Lower lobe of right lung (tissue), 2 donors: ENCODE measurements around the gene IMPDH1. TPM values are rescaled to one million over a fixed set of nuclear protein-coding genes. Genes with fewer than 3 reads are reported as not detected.
A peak's percentile ranks its signal among the peaks of the same experiment; 100 is the strongest.

ENCODE experiments used
- ATAC-seq, 2 donors: fragments of 200-7000 bp; cut with Tn5 transposase; one replicate each; pipeline ENCODE4 v1.9.1; 2020 to 2022; ENCODE audit warnings: mild to moderate bottlenecking in 2 of 2, moderate library complexity in 2 of 2
- DNase-seq: peaks from one replicate; pipeline ENCODE4 v3.0.0-alpha.2; 2020
- H3K27ac ChIP-seq: fragments of 200-600 bp; one replicate; pipeline ENCODE4 v1.8.0; 2022
- H3K27me3 ChIP-seq: fragments of 200-600 bp; one replicate; pipeline ENCODE4 v1.8.0; 2022; ENCODE audit warnings: low read depth
- H3K36me3 ChIP-seq: fragments of 200-600 bp; one replicate; pipeline ENCODE4 v1.8.0; 2022; ENCODE audit warnings: mild to moderate bottlenecking
- H3K4me1 ChIP-seq: fragments of 200-600 bp; one replicate; pipeline ENCODE4 v1.8.0; 2022
- H3K4me3 ChIP-seq: fragments of 200-600 bp; one replicate; pipeline ENCODE4 v1.8.0; 2022; ENCODE audit warnings: mild to moderate bottlenecking
- H3K9me3 ChIP-seq: fragments of 200-600 bp; one replicate; pipeline ENCODE4 v1.8.0; 2022
- intact Hi-C: fragments of 100-400 bp; cut with DNase I; formaldehyde crosslinking; loops from one replicate; pipeline ENCODE4 v1.11.0; 2022
- total RNA-seq: library from RNA; stranded (reverse); fragmentation: NEBNext Ultra II Directional; extraction: Animal tissue kit (Norgen Biotek cat#: 25700); gene quantifications from one replicate; pipeline ENCODE4 v1.2.1, GENCODE V29; 2021
- TF ChIP-seq, protein P1 (sequence below): fragments of 200-600 bp; IDR thresholded peaks from one replicate; pipeline ENCODE4 v1.8.0; 2022; ENCODE audit warnings: antibody characterized with exemption, mild to moderate bottlenecking
- donor health status: DM: no; HTN: yes; CAD: no; lungs with severe emphysema.

The IMPDH1 gene
- total RNA-seq, 1 donor from 2014 or later, result 93.4 TPM

- Histone ChIP-seq H3K4me3 (no peak overlapping the region), H3K27me3 (no peaks in the 10 kb centered on the region), H3K27ac (no peak overlapping the region), H3K4me1 (no peaks in the 10 kb centered on the region), H3K36me3 (no peaks in the 10 kb centered on the region), H3K9me3 (no peaks in the 10 kb centered on the region)
- TF ChIP-seq, protein P1, sequence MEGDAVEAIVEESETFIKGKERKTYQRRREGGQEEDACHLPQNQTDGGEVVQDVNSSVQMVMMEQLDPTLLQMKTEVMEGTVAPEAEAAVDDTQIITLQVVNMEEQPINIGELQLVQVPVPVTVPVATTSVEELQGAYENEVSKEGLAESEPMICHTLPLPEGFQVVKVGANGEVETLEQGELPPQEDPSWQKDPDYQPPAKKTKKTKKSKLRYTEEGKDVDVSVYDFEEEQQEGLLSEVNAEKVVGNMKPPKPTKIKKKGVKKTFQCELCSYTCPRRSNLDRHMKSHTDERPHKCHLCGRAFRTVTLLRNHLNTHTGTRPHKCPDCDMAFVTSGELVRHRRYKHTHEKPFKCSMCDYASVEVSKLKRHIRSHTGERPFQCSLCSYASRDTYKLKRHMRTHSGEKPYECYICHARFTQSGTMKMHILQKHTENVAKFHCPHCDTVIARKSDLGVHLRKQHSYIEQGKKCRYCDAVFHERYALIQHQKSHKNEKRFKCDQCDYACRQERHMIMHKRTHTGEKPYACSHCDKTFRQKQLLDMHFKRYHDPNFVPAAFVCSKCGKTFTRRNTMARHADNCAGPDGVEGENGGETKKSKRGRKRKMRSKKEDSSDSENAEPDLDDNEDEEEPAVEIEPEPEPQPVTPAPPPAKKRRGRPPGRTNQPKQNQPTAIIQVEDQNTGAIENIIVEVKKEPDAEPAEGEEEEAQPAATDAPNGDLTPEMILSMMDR, result no peak
- DNase-seq (no peak), ATAC-seq (no peak)
- intact Hi-C loops, result no loop called here
Observed at GRCh38 chr7:128442356-128442755, 32.6 kb upstream of the IMPDH1 start.

GRCh38 chr7:128437426-128438332 is 27.9 kb upstream of the IMPDH1 start:
- H3K9me3 ChIP-seq, result no peaks in the 10 kb centered on the region
- peak; percentile 57 to 68 for ATAC-seq
- no peaks in the 10 kb centered on the region for H3K27me3 ChIP-seq
- peak; percentile 49 for DNase-seq
- no peak overlapping the region for H3K4me3 ChIP-seq
- TF ChIP-seq, protein P1, result no peak
- intact Hi-C loops, result no loop called here
- H3K4me1 ChIP-seq, result no peaks in the 10 kb centered on the region
- H3K27ac ChIP-seq, result peak overlapping the region; percentile 25
- H3K36me3 ChIP-seq, result no peaks in the 10 kb centered on the region

DNA sequence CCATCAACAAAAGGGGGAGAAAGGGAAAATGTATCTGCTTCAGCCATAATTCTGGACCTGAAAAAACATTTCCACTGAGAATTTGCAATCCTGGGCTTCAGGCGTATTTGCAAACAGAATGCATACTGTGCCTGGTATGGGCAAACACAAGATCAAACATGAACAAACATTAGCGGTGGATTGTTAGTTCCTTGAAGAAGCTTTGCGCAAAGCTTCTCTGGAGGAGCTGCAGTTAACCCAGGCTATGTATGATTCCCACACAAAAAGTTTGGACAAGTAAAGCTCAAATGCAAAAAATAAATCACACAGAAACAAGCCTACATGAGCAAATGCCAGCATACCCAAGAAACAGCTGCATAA is 25.5 kb upstream of the IMPDH1 start:
- Histone ChIP-seq H3K4me1 (no peaks in the 10 kb centered on the region), H3K27ac (no peak overlapping the region), H3K4me3 (no peak overlapping the region), H3K36me3 (no peaks in the 10 kb centered on the region), H3K9me3 (no peaks in the 10 kb centered on the region), H3K27me3 (peaks cover 3% of the 10 kb centered on the region)
- intact Hi-C loops, result no loop called here
- DNase-seq (no peak), ATAC-seq (peak in 1 of 2 donors; percentile 54)
- TF ChIP-seq, protein P1, result no peak

GRCh38 chr7:128434413-128435326 is 24.9 kb upstream of the IMPDH1 start:
- DNase-seq (no peak), ATAC-seq (no peak)
- Histone ChIP-seq H3K27ac (no peak overlapping the region), H3K4me1 (no peaks in the 10 kb centered on the region), H3K9me3 (no peaks in the 10 kb centered on the region), H3K4me3 (no peak overlapping the region), H3K27me3 (peaks cover 6% of the 10 kb centered on the region), H3K36me3 (no peaks in the 10 kb centered on the region)
- TF ChIP-seq, protein P1, result no peak
- intact Hi-C loops, result no loop called here

GRCh38 chr7:128431754-128432153 is 22.0 kb upstream of the IMPDH1 start:
- no peak for ATAC-seq
- H3K27ac ChIP-seq, result no peak overlapping the region
- no peaks in the 10 kb centered on the region for H3K9me3 ChIP-seq
- H3K36me3 ChIP-seq, result no peaks in the 10 kb centered on the region
- intact Hi-C loops, result no loop called here
- no peaks in the 10 kb centered on the region for H3K4me1 ChIP-seq
- peaks cover 6% of the 10 kb centered on the region for H3K27me3 ChIP-seq
- TF ChIP-seq, protein P1, result no peak
- H3K4me3 ChIP-seq, result no peak overlapping the region
- DNase-seq, result no peak
